Measurements from ENCODE around the gene PRKAR1B.

DNA sequence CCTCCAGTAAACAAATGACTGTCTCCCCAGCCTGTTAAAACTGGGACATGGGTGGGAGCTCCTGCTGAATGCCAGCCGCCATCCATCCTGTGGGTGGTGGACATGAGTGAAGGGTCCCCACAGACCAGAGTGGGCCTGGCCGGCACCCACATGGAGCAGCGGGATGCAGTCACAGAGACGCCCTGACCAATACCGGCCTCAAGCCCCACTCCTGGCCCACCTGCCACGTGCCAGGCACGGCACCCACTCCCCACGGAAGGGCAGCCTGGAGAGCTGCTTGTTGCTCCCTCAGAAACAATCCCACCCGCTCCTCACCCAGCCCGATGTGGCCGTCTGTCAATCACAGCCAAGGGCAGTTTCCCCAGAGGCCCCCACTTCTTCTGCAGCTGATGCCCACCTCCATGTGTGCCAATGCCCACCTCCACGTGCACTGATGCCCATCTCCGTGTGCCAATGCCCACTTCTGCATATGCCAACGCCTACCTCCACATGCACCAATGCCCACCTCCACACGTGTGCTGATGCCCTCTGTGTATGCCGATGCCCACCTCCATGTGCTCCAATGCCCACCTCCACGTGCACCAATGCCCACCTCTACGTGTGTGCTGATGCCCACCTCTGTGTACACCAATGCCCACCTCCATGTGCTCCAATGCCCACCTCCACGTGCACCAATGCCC, 43.4 kb downstream of the PRKAR1B start:
- TF ChIP-seq CTCF (IDR thresholded peaks at IDR 0.05; ENCODE audit: low read length) (no peak), EZH2 (IDR thresholded peaks at IDR 0.05; ENCODE audit: borderline replicate concordance, low read length) (no peak)

Measured in OCI-LY1 (cell line).